RPMI8226 (cell line): ENCODE measurements around the gene ITSN2.
"Not testable (repeated sequence)": the region's sequence is repeated elsewhere in the genome, so short reads cannot be mapped to it uniquely, and the experiment has no call there.

Experiments
- DNase-seq: peaks from one replicate; pipeline ENCODE4 v3.0.0-alpha.2; 2015

The ITSN2 gene

DNA sequence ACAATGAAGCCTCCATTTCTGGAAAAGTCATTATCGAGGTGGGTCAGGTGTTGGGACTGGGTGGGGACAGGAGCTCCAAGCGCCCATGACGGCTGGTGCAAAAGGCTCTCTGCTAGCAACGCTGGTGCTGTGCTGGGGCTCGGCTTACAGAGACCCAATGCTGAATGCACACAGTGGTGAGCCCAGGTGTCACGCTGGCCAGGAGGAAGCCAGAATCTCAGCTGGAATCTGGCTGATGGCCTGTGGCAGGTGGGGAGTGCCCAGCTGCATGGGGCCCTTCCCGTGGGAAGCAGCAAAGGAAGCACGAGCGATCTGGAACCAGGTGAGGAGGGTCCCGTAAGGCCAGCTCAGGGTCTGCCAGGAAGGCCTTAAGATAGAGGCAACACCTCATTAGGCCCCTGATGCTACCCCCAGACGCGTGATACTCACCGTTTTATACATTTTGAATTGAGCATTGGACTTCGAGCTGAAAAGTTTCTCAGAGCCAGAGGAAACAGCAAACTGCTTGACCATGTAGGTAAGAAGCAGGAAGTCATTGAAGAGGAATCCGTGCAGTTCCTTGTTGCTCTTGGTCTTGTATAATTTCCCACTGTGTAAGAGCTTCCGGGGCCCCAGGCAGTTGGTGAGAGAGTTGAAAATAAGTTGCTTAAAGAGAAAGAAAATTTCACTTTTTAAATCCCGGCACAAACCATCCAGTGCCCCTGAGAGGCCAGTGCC, 150.8 kb downstream of the ITSN2 start:
- DNase-seq = no peak

DNA sequence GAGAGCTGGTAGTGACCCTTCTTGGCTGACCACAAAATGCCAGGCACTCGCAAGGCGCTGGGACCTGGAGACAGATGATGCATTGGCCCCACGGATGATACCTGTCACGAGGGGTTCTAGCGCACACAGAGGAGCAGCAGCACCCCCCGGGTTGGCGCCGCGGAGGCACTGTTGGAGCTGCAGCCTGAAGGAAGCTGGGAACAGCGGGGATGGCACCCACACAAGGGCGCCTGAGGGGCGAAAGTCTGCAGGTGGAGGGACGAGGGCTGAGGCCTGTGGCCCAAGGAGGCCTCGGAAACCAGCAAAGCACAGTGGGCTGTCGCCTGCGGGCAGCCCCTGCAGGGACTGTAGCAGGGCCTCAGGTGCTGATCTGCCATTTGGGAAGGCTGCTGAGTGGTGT, 151.8 kb downstream of the ITSN2 start:
- DNase-seq = no peak

DNA sequence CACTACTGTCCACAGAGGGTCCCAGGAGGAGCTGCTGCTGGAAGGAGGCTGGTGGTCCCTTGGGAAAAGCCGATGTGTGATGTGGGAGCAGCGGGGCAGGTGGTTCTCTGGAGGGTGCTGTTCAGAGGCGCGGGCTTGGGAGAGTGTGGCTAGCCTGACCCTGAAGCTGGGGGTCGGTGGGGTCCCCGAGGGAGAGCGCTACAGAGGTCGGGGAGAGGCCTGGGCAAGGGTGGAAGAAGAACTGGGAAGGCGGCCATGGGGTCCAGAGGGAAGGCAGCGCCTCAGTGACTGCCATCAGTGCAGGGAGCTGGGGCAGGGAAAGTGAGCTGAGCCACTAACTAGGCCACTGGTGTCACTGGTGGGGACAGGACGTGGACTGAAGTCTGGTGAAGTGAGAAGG, 153.0 kb downstream of the ITSN2 start:
- no peak for DNase-seq

DNA sequence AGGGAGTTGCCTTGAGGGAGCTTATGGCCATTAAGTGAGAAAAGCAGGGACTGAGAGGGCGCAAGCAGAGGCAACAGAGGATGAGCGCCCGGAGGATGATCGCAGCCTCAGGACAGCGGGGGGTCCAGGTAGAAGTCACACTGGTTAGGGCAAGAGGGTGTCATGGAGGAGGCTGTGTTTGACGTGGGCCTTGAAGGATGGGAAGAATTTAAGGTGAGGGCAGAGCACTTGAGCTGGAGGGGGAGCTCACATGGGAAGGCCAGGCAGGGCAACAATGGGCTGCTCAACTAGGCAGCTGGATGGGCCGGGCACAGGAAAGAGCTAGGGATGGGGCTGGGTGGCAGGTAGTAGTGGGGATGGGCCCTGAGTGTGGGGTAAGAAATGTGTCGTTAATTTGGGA, 153.6 kb downstream of the ITSN2 start:
- DNase-seq = no peak

DNA sequence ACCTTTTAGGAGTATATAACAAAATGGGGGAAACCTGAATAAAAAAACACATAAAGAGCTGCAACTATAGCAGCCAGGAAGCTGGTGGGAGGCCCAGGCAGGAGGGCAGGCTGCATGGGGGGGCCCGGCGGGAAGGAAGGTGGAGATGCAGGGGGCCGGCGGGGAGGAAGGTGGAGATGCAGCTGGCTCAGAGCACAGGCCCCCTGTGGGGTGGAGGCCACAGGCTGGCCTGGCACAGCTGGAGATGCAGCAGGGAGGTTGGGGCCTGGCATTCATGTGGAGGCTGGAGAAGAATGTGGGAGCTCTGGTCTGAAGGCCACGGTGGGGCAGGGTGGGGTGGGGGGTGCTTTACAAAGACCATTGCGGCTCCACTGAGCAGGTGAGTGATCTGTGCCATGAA, 154.1 kb downstream of the ITSN2 start:
- DNase-seq = no peak

DNA sequence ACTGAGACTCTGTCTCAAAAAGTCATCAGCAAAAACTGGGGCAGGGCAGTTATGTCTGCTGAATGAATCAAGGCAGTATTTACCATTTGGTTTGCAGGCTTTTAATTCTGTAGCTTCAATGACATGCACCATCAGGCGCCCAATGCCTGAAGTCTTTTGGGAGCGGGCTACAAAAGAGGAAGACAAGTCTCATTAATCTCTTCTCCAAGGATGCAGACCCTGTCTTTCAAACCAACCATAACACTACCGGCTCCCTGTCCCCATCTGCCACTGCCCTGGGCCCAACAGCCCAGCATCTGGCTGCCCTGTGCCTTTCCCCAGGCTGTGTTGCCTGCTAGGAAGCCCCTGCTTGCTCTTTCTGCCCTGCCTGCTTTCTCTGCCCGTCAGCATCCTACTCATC, 155.2 kb downstream of the ITSN2 start:
- no peak for DNase-seq

DNA sequence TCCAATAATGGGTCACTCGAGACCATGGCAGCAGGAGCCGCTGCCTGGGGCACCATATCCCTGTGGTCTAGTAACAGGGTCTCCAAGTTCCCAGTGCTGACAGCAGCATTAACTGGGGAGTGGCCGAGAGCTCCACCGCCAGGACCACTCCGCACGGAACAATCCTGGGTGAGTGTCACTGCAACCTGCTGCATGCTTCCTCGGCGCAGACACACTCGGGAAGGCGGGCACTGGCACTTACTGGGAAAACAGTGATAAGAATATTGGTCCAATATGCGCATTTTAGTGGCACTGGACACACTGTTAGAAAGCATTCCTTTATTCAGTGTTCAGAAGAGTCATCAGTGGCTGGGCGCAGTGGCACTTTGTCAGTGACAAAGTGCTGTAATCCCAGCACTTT, 155.8 kb downstream of the ITSN2 start:
- DNase-seq = no peak

DNA sequence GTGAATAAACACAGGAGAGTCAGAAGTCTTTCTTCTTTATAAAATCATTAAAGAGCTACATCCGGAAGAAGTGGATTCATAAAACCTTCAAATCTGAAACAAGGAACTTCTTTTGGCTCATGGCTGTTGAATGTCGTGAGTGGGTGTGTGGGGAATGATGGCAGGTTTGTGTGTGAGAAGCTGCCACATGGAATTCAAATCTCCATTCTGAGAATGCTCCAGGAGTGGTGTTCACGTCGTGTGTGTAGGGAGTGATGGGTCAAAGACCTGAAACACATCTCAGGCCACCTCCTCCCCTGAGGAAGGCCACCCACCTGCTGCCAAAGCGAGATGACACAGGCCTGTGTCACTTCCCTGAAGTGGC, 156.6 kb downstream of the ITSN2 start:
- DNase-seq = no peak

DNA sequence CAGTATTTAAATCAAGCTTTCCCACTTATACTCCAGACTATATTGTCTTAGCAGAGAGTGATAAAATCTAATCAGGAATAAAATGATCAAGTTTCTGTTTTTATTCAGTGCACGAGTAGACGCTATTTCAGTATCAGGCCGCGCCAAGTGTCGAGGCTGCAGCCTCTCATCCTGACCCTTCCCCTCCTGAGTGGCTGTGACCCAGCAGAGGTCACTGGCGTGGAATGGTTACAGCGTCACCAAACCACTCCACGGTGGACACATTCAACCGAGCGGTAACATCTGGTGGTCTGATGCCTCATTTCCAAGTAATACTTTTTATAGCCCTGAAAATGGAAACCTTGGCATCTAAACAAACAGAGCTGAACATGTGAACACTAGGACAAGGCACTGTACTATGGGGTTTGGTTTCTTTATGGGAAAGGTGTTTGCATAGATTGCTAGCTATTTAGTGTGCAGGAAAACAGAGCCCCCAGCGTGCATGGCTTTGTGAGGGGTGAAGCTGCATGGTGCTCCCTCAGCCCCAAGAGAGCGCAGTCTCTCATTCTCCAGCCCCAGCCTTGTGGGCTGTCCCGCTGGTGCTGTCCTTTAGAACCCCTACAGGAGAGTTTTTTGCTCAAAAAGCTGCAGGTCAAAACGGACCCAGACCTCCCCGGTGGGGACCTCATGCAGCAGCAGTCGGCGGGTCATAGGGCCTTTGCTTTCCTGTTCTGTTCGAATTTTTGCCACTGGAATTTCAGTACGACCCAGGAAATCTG, 157.1 kb downstream of the ITSN2 start:
- no peak for DNase-seq

DNA sequence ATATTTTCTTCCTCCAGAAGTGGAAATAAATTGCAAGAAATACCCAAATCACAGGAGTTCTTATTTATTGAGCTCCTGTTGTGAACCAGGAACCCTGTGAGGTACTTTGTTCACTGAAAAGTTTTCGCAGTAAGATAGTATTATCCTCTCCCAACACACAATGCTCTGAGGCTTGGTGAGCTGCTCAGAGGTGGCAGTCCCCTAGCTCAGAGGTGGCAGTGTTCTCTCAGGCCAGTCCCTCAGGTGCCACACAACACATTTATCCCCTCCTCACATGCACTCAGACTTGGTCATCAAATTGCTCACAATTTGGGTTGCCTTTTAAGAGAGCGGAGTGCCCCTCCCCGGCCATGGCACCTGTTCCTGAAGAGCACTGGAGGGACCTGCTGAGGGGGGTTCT, 159.5 kb downstream of the ITSN2 start:
- DNase-seq = no peak

DNA sequence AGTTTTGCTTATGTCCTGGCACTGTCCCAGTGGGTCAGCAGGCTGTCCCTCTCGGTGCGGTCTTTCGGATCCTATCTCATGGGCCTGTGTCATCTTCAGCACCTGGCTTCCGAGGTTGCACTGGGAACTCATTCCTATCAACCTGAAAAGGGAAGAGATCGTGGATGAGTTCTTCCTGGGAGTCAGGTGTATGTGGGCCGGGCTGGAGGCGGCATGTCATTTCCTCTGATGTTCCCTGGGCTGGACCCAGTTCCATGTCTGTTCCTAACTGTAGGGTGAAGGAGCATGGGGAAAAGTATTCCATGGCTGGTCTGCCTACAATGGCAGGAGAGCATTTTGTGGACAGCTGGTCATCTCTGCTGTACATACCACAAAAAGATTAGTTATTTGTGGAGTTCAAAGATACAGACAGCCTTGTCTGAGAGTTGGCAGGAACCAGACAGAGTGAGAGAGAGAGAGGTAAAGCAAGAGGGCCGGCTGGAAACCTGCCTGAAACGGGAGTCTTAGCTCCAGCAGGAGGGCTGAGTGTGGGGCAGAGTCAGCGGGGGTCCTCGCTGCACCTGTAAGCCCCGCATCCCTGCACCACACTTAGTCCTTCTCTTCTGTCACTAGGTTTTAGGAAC, 160.3 kb downstream of the ITSN2 start:
- DNase-seq = no peak

DNA sequence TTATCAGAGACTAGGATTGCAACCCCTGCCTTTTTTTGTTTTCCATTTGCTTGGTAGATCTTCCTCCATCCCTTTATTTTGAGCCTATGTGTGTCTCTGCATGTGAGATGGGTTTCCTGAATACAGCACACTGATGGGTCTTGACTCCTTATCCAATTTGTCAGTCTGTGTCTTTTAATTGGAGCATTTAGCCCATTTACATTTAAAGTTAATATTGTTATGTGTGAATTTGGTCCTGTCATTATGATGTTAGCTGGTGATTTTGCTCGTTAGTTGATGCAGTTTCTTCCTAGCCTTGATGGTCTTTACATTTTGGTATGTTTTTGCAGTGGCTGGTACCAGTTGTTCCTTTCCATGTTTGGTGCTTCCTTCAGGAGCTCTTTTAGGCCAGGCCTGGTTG, 163.1 kb downstream of the ITSN2 start:
- DNase-seq = not testable (repeated sequence)

DNA sequence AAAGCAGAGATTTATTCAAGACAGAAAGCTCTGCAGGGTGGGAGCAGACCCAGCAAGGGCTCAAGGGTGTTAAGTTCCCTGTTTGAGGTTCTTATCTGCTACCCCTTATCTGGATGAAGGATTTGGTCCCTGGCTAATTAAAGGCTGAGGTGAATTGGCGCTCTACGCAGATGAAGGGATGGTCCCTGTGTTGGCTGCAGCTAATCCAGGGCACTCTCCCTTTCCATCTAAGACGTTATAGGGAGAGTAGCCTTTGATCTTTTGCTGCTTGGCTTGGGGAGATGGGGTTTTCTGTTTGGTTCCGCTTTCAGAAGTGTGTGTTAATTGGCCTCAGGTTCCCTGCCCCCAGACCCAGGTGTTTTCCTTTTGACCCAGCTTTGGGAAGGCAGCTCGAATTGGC, 168.5 kb downstream of the ITSN2 start:
- no peak for DNase-seq

DNA sequence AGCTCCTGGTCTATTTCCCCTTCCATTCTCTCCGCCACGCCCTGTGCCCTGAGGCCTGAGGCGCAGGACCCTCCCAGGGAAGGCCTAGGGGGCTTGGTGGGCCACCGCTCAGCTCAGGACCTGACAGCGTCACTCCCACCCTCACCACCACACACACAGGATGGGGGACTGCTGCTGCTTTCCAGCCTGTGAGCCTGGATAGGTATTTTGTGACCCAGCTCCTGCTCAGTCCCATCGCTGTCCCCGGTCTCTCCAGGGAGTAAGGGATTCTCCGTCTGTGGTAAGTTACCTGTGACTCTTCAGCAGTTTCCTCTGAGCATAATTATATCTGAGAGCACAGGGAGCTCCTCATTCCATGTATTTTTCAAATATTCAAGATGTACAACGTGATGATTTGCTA, 169.2 kb downstream of the ITSN2 start:
- DNase-seq = no peak

DNA sequence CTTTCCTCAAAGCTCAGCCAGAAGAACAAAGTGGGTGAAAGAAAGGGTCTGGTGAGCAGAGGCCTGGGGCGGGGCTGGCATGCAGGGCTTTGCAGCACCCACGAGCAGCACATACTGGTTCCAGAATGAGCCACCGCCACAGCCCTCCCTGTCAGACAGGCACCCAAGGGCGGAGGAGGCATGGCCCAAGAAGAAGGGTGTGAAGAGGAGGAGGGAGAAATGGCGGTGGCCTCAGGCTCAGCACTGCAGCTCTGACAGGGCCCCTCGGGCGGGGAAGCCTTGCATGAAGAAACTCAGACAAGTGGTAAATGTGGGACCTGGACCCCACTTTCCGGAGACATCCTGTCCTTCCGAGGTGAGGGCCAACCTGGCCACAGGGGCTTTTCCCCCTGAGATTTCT, 169.8 kb downstream of the ITSN2 start:
- no peak for DNase-seq

DNA sequence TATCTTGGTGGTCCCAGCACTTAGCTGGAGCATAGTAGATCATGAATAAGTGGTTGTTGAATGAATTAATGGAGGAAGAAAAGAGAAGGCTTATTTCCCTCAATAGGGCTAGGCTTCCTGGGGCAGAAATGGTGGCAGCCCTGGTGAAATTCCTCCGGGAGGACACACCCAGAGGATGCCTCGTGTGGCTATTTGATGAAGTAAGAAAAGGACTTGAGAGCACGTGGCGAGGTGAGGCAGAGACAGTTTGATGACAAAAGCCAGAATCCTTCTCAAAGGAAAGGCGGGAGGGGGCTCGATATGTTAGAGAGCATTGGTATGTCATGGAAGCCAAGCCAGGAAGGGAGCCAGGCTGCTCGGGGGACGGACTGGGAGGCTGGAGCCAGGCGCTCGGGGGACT, 170.8 kb downstream of the ITSN2 start:
- no peak for DNase-seq

DNA sequence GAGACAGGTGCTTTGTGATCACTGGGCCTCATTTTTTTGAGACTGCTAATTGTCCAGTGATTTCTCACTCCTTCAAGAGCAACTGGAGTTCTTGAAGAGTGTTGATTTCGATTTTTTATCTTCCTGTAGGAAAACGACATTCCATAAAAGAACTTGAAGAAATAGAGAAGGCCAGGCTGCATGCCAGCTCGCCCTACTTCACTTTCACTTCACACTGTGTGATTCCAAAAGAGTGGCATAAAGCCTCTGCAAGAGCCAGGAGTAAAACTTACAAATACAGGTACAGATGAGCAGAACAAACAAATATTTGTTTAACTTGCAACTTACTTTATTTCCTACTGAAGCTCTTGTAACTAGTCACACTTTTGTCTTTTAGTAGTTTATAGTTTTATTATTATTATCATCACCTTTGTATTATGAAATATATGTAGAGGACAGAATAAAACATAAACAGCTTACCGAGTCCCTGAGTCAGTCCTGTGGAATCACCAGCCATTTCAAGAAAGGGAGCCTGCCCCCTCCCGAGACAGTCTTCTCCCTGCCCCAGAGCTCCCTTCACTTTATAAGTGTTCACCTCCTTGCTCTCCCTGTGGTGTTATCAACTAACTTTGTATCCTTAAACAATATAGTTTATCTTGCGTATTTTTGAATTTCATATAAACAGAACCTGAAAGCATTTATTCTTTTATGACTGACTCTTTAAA, 176.8 kb downstream of the ITSN2 start:
- no peak for DNase-seq

DNA sequence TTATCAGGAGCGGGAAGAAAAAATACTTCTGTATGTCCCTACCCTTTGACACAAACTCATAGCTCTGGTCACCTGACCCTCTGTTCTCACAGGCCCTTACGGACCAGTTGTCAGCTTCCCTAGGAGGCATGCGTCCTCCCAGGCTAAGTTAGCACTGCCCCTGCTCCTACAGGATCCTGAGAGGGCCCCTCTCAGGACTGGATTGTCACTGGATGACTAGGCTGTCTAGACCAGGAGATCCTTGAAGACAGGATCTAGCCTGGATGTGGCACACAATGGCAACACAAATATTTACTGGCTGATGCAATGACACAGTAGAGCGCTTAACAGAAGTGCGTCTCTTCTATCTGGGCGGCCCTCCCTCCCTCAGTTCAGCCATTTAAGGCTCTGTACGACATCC, 177.8 kb downstream of the ITSN2 start:
- no peak for DNase-seq

DNA sequence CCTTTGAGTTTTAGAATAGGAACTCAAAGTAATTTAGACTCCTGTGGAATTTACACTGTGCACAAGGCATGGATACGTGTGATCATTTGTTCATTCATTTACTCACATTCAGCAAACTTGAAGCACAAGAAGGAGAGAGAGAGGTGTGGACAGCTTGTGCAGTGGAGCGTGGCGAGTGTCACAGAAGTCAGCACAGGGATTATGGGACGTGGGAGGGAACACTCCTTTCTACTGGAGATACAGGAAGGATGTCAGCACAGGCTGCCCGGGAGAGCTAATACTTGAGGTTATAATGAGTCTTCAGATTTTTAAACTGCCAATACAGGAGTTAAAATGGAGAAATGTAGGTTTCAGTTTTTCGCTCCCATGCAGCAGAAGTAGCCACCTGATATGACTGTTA, 178.5 kb downstream of the ITSN2 start:
- DNase-seq = no peak

DNA sequence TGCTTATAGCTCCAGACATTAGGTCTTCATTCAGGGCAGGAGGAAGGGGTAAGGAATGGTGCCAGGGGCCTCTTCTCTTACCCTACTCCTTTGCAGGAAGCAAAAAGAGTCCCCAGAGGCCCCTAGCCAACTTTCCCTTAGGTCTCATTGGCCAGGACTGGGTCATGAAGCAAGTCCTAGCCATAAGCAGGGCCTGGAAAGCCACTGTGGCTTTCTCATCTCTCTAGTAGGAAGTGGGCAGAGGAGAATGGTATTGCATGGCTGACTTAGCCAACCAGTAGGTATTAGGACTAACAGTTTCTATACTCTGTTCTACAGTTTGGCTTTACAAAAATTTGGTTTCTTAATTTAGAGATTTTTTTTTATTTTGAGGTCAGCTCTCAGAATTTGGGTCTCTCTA, 180.7 kb downstream of the ITSN2 start:
- DNase-seq = no peak

DNA sequence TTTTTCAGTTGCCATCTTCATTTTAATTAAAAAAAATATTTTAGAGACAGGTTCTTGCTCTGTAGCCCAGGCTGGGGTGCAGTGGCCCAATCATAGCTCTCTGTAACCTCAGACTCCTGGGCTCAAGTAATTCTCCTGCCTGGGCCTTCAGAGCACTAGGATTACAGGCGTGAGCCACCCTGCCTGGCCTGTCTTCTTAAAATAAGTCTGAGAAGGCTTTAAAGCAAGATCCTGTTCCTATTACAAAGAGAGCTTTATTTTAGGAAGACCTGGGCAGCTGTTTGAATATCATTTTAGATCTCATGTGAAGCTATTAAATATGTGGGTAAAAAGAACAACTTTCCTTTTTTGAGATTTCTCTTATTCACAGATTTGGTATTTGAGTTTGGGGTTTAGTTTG, 184.0 kb downstream of the ITSN2 start:
- no peak for DNase-seq

DNA sequence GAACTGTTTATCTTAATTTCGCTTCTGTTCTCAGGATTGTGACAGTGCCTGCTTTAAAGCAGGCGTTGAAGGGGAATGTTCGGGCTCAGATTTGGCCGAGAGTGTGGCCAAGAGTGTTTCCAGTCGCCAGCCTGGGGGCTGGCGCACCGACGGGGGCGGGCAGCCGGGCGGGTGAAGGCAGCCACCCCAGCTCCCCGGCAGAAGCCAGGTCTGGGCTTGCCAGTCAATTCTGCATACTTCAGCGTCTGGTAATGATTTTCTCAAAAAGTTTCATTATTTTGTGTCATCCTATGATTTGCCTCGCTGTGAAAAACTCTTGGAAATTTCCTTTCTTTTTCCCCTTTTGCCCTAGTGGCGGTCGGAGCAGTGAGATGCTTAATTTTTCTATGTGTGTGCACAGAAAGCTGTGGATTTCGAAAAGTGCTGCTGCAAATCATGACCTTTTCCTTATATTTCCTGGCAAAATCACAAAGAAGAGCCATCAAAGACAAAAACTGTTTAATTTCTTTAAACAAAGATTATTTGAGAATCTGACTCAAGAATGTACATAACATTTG, 184.6 kb downstream of the ITSN2 start:
- DNase-seq = no peak

DNA sequence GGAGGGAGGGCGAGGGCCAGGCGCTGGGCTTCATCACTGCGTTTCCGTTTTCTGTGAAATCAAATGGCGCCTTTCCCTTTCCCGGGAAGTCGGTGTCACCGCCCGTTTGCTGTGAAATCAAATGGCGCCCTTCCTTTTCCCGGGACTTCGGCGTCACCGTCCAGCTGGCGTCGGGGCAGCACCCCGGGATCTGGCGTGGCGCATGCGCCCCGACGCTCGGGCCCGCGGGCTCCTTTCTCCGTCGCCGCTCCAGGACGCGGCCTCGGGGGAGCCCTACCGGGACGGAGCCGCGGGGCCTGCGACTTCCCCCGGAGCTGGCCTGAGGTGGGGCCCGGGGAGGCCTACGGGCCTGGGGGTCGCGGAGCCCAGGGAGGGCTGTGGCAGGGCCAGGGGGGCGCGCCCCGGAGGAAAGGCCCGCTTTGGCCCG, 185.5 kb downstream of the ITSN2 start, which contains the start of gene FAM228A:
FAM228A (plus strand) TSS at position 203 of the 427 bp plus-strand sequence. CDS start 428 bp downstream, outside the sequence.
- no peak for DNase-seq
